ENCODE measurements around the gene RALGDS. TPM values are rescaled to one million over a fixed set of nuclear protein-coding genes. Genes with fewer than 3 reads are reported as not detected.

RALGDS gene
- total RNA-seq, 1 experiment from 2014 or later: 22.9 TPM

- ChIA-PET CTCF (interaction anchor here (1.0 to 3.2 kb wide), 4 partner anchors 9 to 103 kb away, joined by 3 to 28 read pairs (median 6); no protein-coding TSS in a partner anchor), POLR2A (no interaction called here)
- Mint-ChIP-seq H3K4me3 (no peak overlapping the region), H3K4me1 (no peaks in the 10 kb centered on the region), H3K27ac (no peak overlapping the region), H3K27me3 (ENCODE audit: low read depth) (peaks cover 5% of the 10 kb centered on the region; the same call in 1 of the 2 replicates), H3K36me3 (peaks cover 13% of the 10 kb centered on the region; the same call in 1 of the 2 replicates), H3K9me3 (no peaks in the 10 kb centered on the region)
- DNase-seq (ENCODE audit: low spot score) (no peak), ATAC-seq (no peak)
- no peak for TF ChIP-seq SMAD3 (CRISPR knock-in tag; IDR thresholded peaks at IDR 0.05; ENCODE audit: borderline replicate concordance)
- no peak for TF ChIP-seq KAT7 (CRISPR knock-in tag; IDR thresholded peaks at IDR 0.05; ENCODE audit: borderline replicate concordance)
- no peak for TF ChIP-seq IRF1 (CRISPR knock-in tag; IDR thresholded peaks at IDR 0.05)
- no peak for TF ChIP-seq MLX (CRISPR knock-in tag; IDR thresholded peaks at IDR 0.05)
These were observed 8.4 kb downstream of the RALGDS start for GRCh38 chr9:133112663-133113026.

GRCh38 chr9:133111808-133112662 lies 9.0 kb downstream of the RALGDS start:
- no peak overlapping the region for H3K4me3 Mint-ChIP-seq
- ChIA-PET POLR2A (no interaction called here), CTCF (interaction anchor here (1.0 to 7.8 kb wide), 3 partner anchors 33 to 103 kb away, joined by 3 to 93 read pairs (median 4); no protein-coding TSS in a partner anchor)
- TF ChIP-seq ZNF396 (CRISPR knock-in tag; IDR thresholded peaks at IDR 0.05; ENCODE audit: borderline replicate concordance) (no peak), ZNF138 (CRISPR knock-in tag; conservative IDR thresholded peaks at IDR 0.05) (no peak), SP1 (CRISPR knock-in tag; conservative IDR thresholded peaks at IDR 0.05) (no peak), ZMAT4 (CRISPR knock-in tag; IDR thresholded peaks at IDR 0.05) (no peak), CREB1 (CRISPR knock-in tag; IDR thresholded peaks at IDR 0.05) (no peak), HMGXB4 (CRISPR knock-in tag; IDR thresholded peaks at IDR 0.05) (no peak), SOX15 (CRISPR knock-in tag; IDR thresholded peaks at IDR 0.05) (no peak), AR (CRISPR knock-in tag; IDR thresholded peaks at IDR 0.05) (no peak), MLX (CRISPR knock-in tag; IDR thresholded peaks at IDR 0.05) (no peak), NR2C2 (CRISPR knock-in tag; IDR thresholded peaks at IDR 0.05) (no peak), STAT6 (CRISPR knock-in tag; conservative IDR thresholded peaks at IDR 0.05; ENCODE audit: low read depth) (no peak), IRF1 (CRISPR knock-in tag; IDR thresholded peaks at IDR 0.05) (no peak)
- DNase-seq (ENCODE audit: low spot score): no peak
- no peak for ATAC-seq
- no peak overlapping the region for H3K27ac Mint-ChIP-seq
- no peaks in the 10 kb centered on the region for H3K27me3 Mint-ChIP-seq (ENCODE audit: low read depth)
- H3K9me3 Mint-ChIP-seq: no peaks in the 10 kb centered on the region
- H3K4me1 Mint-ChIP-seq: no peaks in the 10 kb centered on the region
- peaks cover 15% of the 10 kb centered on the region; the same call in 1 of the 2 replicates for H3K36me3 Mint-ChIP-seq

Data from WTC11 (cell line).